VCaP (cell line): ENCODE results near the gene DIAPH1.

Source experiments
- H3K27ac ChIP-seq: fragments of 450-650 bp; 2 replicates; pipeline ENCODE4 v1.5.1; 2017
- CTCF ChIP-seq: fragments of 450-650 bp; conservative IDR thresholded peaks from 2 replicates; pipeline ENCODE4 v1.5.1; 2017; ENCODE audit warnings: mild to moderate bottlenecking, moderate library complexity

DIAPH1 gene

DNA sequence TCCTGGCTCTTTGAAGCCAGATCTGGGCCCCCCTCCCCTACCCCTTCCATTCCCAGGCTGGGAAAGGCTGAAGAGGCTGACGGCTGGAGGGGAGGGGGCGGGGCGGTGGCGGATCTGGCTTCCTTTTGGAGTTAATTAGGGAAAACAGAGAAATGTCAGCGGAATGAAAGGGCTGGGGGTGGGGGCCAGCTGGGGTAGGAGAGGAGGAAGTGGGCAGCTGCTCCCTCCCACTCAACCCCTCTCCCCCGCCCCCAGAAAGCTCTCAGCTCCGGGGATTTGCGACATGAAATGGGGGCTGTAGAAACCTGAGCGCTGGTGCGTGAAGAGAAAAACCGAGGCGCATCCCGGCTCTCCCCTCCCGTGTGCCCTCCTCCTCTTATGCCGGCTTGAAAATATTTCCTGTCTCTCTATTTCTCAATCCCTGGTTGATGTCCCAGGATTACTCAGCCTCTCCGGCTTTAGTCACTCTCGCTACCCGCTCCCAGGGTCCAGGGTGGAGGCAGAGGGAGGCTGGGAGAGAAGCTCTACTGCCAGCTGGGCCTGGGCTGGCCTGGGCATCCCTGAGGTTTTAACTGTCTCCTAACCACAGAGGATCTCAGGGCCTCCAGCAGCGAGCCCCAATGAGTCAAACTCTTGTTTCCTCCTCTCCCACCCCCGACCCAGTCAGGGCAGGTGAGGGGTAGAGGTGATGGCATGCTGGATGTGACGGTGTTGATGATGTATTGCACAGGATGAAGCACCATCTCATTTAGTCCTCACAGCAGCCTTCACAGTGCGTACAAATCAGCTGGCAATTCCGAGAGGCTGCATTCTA lies 109.8 kb downstream of the DIAPH1 start:
- no peak overlapping the region for H3K27ac ChIP-seq

DNA sequence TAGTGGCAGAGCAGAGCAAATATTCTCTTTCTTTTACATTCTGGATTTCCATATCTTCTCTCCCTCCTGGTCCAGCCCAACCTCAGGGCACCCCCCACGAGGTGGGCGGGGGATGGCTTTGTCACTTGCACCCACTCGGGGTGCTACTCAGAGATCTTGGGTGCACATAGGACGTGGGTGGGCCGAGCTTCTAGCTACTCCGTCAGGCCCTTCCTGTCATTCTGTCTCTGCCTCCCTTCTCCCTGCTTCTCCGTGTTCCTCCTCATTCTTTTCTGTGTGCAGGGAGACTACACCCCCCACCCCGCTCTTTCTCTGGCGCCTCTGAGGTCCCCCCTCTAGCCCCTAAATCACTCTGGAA lies 110.4 kb downstream of the DIAPH1 start:
- TF ChIP-seq CTCF: no peak
- no peak overlapping the region for H3K27ac ChIP-seq

More for the DNA sequence above, 109.8 kb downstream of the DIAPH1 start:
- TF ChIP-seq CTCF: no peak

DNA sequence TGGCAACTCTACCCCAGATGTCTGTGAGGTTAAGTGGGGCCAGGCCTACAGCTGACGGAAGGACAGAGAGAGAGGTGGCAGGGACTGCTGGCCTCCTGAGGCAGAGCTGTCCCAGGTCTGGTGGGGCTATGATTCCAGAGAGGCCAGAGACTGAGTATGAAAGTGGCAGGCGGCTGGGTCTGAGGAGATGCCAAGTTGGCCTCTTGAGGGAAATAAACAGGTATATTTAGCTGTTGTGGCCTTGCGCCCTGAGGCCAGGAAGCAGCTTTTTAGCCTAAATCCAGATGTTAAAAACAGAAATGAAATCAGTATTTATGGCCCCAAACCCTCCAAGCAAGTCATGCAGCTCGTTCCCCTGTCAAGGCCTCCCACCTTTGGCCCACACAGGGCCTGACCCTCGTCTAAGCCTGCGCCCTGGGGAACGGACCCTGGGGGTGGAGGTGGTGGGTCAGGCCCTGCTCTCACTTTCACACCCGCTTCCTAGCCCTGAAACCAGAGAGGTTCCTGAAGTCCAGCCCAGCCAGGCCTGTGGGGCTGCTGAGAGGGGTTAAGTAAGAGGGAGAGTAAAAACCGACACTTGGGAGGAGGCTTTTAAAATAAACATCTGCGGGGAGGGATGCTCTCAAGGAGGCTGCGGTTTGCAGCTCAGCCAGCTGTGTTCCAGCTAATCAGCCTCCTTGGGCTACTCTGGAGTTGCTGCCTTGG lies 111.3 kb downstream of the DIAPH1 start:
- no peak for TF ChIP-seq CTCF
- H3K27ac ChIP-seq: no peak overlapping the region

- TF ChIP-seq CTCF: no peak
- no peak overlapping the region for H3K27ac ChIP-seq
Observed at GRCh38 chr5:141506381-141507155, 112.2 kb downstream of the DIAPH1 start.

GRCh38 chr5:141504216-141504615 lies 114.6 kb downstream of the DIAPH1 start:
- no peak overlapping the region for H3K27ac ChIP-seq
- no peak for TF ChIP-seq CTCF

DNA sequence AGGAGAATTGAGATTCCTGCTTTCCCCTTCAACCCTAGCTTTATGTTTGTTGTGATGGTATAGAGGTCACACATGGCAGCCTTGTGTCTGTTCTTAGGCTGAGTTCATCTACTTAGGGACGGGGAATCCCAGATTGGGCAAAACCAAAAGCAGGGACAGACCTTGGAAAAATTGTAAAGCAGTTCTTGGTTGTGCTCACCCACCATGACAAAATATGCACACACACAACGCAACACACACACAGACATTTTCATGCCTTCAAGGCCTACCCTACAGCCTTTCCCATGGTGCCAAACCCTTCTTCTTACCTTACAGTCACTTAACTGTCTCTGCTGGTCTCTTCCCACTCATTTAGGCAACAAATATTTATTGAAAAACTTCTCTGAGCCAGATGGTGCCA lies 115.1 kb downstream of the DIAPH1 start:
- TF ChIP-seq CTCF: no peak
- no peak overlapping the region for H3K27ac ChIP-seq

GRCh38 chr5:141501761-141502160 lies 117.0 kb downstream of the DIAPH1 start:
- no peak overlapping the region for H3K27ac ChIP-seq
- TF ChIP-seq CTCF: no peak
